H1 (cell line): ENCODE data around the gene ZNF148.

Experiments used
- POLR2A ChIP-seq, 2 experiments: IDR thresholded peaks; 1 replicate in 1 of 2; 2 replicates in 1 of 2; pipeline ENCODE4 v1.6.1; 2011; ENCODE audit warnings: low read depth in 2 of 2, low read length in 2 of 2, mild to moderate bottlenecking in 2 of 2; ENCODE audit errors: control extremely low read depth in 1 of 2
- RNF2 ChIP-seq: fragments of 200-900, 300-1000 bp; sonication (generic); IDR thresholded peaks from 2 replicates; pipeline ENCODE4 v1.7.1; 2016; ENCODE audit warnings: borderline replicate concordance, low read depth, mild to moderate bottlenecking, antibody characterized with exemption, low read length; ENCODE audit not compliant: poor library complexity, severe bottlenecking; ENCODE audit errors: missing control alignments
- SP1 ChIP-seq: IDR thresholded peaks from 2 replicates; pipeline ENCODE4 v1.6.1; 2011; ENCODE audit warnings: low read depth, low read length
- TF ChIP-seq, protein P1 (sequence below), 3 experiments: IDR thresholded peaks; 1 replicate in 2 of 3; 2 replicates in 1 of 3; pipeline versions ENCODE4 v1.5.1 to v1.6.1; 2011; ENCODE audit warnings: low read length in 3 of 3, mild to moderate bottlenecking in 3 of 3, inconsistent platforms in 2 of 3, low read depth in 1 of 3, moderate library complexity in 1 of 3; ENCODE audit not compliant: insufficient read depth in 1 of 3; ENCODE audit errors: control extremely low read depth in 1 of 3
- TF ChIP-seq, protein P2 (sequence below): IDR thresholded peaks from 2 replicates; pipeline ENCODE4 v1.6.1; 2012; ENCODE audit warnings: inconsistent platforms

DNA sequence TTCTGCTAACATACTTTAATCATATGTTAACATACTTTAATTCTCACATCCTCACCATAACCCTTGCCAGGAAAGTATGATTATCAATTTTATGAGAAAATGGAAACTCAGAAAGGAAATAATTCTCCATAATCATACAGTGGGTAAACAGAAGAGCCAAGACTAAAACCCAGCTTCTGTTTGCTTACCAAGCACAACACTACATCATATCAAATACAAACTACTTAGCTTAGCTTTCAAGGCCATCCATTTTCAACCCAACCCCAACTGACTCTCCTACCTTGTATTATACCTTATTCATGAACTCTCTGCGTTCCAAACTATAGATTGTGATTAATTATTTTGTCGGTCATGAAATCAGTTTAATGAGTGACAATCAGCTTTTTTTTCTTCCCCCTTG is 9.0 kb downstream of the ZNF148 start:
- TF ChIP-seq, protein P1, sequence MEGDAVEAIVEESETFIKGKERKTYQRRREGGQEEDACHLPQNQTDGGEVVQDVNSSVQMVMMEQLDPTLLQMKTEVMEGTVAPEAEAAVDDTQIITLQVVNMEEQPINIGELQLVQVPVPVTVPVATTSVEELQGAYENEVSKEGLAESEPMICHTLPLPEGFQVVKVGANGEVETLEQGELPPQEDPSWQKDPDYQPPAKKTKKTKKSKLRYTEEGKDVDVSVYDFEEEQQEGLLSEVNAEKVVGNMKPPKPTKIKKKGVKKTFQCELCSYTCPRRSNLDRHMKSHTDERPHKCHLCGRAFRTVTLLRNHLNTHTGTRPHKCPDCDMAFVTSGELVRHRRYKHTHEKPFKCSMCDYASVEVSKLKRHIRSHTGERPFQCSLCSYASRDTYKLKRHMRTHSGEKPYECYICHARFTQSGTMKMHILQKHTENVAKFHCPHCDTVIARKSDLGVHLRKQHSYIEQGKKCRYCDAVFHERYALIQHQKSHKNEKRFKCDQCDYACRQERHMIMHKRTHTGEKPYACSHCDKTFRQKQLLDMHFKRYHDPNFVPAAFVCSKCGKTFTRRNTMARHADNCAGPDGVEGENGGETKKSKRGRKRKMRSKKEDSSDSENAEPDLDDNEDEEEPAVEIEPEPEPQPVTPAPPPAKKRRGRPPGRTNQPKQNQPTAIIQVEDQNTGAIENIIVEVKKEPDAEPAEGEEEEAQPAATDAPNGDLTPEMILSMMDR (IDR thresholded peaks at IDR 0.05; ENCODE audit: control extremely low read depth in 1 of 3, insufficient read depth in 1 of 3, low read depth in 1 of 3, low read length in 3 of 3), result no peak
- no peak for TF ChIP-seq RNF2
- no peak for TF ChIP-seq POLR2A (IDR thresholded peaks at IDR 0.05; ENCODE audit: control extremely low read depth in 1 of 2, low read depth in 2 of 2, low read length in 2 of 2)
- TF ChIP-seq, protein P2, sequence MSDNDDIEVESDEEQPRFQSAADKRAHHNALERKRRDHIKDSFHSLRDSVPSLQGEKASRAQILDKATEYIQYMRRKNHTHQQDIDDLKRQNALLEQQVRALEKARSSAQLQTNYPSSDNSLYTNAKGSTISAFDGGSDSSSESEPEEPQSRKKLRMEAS, result no peak
- TF ChIP-seq SP1, result no peak
